ENCODE data around the gene NTSR1.

Gene NTSR1

DNA sequence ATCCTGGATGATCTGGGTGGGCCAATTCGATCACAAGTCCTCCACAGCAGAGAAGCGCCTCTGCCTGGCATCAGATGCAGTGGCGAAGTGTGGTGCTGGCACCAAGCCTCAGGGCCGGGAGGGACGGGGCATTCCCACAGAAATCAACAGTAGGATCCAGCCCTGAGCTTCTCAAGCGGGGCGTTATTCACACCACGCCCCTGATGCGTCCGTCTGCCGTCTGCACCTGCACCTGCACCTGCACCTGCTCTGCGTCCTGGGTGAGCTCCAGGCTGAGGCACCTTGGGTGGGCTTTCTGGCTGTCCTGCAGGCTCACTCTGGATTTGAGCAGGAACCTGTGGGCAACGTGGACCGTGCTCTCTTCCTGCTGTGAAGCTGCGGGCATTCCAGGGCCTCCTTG, 13.8 kb upstream of the NTSR1 start:
- no peak for DNase-seq

- DNase-seq, result no peak
Measured at GRCh38 chr20:62695448-62696414, 12.9 kb upstream of the NTSR1 start.

DNA sequence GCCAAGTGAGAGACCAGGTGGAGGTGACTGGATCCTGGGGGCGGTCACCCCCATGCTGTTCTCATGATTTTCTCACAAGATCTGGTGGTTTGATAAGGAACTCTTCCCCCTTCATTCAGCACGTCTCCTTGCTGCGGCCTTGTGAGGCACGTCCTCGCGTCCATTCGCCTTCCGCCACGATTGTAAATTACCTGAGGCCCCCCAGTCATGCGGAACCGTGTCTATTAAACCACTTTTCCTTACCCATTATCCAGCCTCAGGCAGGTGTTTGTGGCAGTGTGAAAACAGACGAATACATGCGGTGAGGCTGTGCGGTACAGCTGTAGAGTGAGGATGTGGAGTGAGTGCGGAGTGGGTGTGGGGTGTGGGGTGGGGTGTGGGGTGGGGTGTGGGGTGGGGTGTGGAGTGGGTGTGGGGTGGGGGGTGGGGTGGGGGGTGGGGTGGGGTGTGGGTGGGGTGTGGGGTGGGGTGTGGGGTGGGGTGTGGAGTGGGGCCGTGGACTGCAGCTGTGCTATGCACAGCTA, 12.1 kb upstream of the NTSR1 start:
- DNase-seq, result no peak

DNA sequence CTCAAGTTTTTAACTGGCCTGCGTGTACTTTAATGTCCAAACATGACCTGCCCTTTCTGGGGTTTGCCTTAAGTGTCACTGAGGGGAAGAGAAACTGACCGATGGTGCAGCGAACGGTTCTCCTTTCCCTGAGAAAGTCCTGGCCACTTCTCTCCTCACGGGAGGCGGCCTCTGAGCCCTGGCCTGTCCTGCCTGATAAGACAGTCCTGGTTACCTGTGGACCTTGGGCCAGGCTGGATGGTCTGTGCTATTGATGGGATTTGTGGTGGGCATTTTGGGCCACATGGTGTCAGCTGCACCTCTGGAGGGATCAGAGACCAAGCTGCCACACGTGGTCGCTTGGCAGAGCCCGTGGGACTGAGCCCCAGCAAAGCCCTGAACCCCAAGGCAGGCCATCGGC, 11.6 kb upstream of the NTSR1 start:
- DNase-seq, result no peak

- peak; percentile 54 for DNase-seq
Measured at GRCh38 chr20:62697468-62697912, 11.1 kb upstream of the NTSR1 start.

DNA sequence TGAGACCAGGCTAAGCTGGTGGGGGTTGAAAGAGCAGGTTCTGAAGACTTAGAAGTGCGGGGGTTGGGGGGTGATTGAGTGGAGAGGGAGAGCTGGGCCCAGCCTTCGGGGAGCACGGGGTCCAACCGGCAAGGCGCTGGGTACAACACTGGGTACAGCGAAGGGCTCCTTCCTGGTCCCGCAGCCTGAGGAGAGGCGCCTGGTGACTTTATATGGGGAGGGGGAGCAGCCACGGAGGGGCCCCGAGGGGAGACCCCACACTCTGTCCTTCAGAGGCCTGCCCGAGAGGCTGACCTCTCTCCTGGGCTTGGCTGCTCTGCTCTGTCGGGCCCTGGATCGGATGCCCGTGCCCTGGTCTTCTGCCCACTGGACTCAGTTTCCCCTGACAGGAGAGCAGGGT, 10.4 kb upstream of the NTSR1 start:
- no peak for DNase-seq

DNA sequence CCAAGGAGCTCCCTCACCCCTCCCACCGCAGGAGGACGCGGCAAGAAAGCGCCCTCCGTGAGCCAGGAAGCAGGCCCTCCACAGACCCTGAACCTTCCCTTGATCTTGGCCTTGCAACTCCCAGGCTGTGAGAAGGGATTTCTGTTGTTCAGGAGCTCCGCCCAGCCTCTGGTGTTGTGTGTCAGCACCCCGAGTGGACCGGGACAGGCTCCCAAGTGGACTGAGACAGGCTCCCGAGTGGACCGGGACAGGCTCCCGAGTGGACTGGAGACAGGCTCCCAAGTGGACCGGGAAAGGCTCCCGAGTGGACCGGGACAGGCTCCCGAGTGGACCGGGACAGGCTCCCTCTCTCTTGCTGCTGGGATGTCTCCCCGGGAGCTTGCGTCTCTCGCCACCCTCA, 9.3 kb upstream of the NTSR1 start:
- no peak for DNase-seq

- DNase-seq, result no peak
Measured at GRCh38 chr20:62699741-62700140, 8.9 kb upstream of the NTSR1 start.

DNA sequence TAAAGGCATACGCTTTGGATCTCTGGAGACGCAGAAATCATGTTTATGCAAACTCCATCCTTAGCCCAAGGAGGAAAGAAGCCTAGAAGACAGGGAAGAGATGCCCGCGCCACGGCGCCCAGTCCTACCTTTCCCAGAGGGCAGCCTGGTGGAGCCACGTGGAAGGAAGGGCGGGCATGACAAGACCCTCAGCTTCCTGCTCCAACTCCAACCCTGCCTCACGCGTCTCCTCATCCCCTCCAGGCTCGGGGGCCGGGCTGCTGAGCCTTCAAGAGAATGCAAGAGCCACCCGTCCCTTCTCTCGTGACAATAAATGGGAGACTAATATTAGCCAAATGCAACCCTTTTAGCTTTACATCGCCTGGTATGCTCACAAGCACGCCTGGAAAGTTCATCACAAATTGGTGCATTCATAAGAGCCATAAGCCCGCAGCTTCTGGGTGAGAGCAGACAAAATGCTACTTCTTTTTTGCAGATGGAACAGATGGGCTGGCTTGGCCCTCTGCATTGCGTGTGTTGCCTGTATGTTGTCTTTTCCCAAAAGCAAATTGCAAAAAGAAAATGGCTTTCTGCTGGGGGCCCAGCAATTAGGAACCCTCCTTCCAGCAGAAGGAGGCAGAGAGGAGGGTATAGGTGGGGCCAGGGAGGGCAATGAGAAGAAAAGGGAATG, 8.2 kb upstream of the NTSR1 start:
- no peak for DNase-seq

DNA sequence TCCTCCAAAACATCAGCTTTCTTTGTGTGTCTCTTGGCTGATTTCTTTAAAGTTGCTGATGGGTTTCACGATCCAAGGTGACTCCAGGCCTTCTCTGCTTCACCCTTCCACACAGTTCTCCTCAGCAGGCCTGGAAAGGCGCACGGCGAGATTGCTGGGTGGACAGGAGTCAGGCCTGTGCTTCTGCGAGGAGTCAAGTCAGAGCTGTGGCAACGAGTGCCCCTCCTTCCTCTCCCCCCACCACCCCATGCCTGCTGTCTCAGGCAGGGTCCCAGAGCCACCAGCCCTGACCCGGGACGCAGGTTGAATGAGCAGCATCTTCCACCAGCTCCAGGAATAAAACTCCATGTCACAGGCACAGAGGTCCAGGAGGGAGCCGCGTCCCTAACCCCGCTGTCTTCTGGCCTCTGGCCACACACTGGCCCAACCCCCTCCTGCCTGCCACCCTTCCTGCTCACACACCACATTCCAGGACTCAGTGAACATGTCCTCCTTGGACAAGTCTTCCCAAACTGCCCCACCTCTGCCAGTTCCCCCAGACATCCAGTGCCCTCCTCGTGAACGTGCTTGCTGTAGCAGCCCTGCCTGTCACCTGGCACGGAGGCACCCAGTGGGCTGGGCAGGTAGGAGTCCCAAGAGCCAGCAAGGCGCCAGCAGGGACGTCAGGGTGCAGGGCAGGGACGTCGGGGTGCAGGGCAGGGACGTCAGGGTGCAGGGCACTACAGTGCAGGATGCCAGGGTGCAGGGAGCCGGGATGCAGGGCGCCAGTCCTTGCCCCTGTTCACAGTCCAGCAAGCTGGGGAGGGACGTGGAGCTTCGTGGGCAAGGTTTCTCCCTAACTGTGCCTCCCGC, 7.2 kb upstream of the NTSR1 start:
- no peak for DNase-seq

GRCh38 chr20:62702013-62702300, 6.7 kb upstream of the NTSR1 start:
- DNase-seq, result no peak

DNA sequence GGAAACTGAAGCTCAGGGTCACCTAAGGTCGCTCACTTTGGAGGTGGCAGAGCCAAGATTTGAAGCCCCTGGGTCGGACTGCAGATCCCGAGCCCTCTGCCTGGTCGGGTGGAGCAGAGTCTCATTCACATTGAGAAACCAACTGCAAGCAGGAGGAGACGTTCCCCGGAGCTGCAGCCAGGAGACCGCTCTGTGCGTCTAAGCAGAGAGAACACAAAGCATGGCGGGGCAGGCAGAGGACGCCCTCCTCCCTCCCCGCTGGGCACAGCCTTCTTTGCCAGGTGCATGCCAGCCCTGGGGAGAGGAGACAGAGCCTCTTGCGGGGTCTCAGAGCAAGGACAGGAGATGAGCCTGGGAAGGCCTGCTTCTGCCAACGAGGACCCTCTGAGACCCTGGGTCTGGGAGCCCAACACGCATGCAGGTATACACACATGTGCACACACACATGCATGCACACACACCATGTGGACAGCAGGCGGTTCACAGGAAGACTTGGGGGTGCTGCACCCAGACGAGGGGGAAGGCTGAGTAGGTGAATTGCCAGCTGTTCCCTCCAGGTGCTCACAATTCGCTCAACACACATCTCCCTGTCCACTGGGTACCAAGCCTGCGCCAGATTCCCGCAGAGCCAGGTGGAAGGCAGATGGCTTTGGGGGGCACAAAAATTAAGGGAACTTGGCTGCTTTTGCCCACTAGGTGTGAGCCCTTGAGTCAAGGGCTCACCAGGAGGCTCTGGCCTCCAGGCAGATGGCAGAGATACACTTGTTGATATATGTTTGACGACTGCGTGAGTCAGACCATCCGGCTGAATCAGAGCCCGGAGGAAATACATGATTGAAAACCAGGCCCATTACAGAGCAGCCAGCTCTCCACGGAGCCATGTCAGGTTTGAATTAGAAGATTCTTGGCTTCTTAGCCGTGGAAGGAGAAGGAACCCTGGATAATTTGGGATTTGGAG, 5.5 kb upstream of the NTSR1 start:
- DNase-seq, result no peak

GRCh38 chr20:62703853-62704228, 4.8 kb upstream of the NTSR1 start:
- DNase-seq, result no peak

DNA sequence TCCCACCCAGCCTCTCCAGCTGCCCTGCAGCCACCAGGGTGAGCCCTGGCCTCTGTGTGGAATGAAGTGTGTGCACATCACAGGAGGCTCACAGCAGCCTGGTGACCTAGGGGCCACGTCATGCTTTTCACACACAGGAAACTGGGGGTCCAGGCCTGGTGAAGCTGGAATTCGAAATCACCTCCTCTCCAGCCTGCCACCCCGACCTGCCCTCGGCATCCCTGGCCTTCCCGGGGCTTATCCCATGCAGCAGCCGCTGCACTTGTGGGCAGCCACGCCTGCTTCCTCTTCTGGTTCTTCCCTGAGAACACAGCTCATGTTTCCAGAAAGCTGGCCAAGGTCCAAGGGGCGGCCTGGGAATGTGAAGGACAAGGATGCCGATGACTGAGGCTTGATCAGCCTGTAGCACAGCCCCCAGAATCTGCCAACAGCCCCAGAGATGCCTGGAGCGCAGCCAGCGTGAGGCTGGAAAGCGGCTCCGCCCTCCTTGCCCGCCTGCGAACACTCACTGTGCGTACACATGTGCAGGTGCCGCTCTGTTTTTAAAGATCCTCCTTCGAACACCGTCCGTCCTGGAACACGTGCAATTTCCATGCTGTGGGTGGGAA, 4.2 kb upstream of the NTSR1 start:
- peak; percentile 91 for DNase-seq

DNA sequence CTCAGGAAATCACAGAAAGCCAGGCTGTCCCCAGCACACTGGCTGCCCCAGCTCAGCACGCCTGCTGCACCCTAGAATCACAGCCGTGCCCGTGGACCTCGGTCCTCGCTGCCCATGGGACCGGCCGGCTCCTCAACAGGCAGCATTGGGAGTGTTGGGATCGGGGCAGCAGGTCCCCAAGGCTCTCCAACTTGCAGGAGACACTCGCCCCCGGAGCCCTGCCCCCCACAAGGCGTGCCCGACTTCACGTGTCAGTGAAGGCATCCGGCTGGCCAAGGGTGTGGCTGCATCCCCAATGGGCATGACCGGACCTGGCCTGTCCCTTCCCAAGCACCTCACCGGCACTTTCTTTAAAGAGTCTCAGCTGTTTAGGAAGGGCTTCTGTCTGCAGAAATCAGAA, 3.0 kb upstream of the NTSR1 start:
- DNase-seq, result no peak

- no peak for DNase-seq
Measured at GRCh38 chr20:62706344-62706743, 2.3 kb upstream of the NTSR1 start.

- DNase-seq, result no peak
Measured at GRCh38 chr20:62706857-62707256, 1.8 kb upstream of the NTSR1 start.

DNA sequence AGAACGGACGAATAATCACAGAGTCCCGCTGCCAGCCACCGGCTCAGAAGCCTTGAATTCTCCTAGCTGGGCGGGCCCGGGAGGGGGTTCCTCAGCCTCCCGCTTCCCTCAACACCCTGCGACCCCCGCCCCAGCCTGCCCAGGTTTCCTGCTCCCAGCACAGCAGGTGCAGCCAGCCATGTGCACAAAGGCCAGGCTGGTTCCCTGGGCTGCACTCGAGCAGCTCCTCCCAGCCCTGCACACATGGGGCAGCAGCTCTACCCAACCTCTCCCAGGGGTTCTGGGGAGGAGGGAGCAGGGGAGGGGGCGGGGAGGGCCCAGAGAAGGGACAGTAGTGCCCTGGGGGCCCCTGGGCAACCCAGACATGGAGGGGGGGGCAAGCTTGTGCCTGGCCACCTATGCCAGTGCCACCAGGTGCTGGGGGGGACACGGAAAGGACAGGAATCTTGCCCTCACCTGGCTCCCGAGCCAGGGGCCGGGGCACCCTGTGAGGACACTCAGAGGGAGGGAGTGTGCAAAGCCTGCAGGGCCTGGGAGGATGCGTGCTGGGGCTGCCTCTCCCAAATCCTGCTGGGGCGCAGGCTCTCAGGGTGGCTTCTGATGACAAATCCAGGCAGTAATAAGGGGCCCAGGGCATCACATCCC, 1.2 kb upstream of the NTSR1 start:
- DNase-seq, result no peak

- peak; percentile 51 for DNase-seq
Measured at GRCh38 chr20:62707921-62708521, 615 bp upstream of the NTSR1 start.

GRCh38 chr20:62709537-62709905, 885 bp downstream of the NTSR1 start:
- DNase-seq, result no peak
